NT2/D1 (cell line): ENCODE results near the gene GLP2R.

ENCODE experiments used
- DNase-seq: peaks from one replicate; pipeline ENCODE4 v3.0.0-alpha.2; 2011; ENCODE audit warnings: low read depth, low spot score
- H3K27me3 ChIP-seq: 2 replicates; pipeline ENCODE4 v1.6.0; 2011; ENCODE audit warnings: mild to moderate bottlenecking; ENCODE audit not compliant: insufficient read length, insufficient read depth
- H3K36me3 ChIP-seq: 2 replicates; pipeline ENCODE4 v1.6.1; 2011; ENCODE audit warnings: mild to moderate bottlenecking, low read length, mixed read lengths; ENCODE audit not compliant: insufficient read depth, insufficient read length
- H3K4me1 ChIP-seq: 2 replicates; pipeline ENCODE4 v1.5.1; 2011; ENCODE audit not compliant: insufficient read depth, insufficient read length
- H3K4me3 ChIP-seq: 2 replicates; pipeline ENCODE4 v1.5.1; 2011; ENCODE audit warnings: low read depth; ENCODE audit not compliant: insufficient read length
- H3K9ac ChIP-seq: 2 replicates; pipeline ENCODE4 v1.6.0; 2011; ENCODE audit warnings: low read depth; ENCODE audit not compliant: insufficient read length
- H3K9me3 ChIP-seq: 2 replicates; pipeline ENCODE4 v1.5.1; 2011; ENCODE audit warnings: mild to moderate bottlenecking, low read length; ENCODE audit not compliant: insufficient read depth
- SUZ12 ChIP-seq: IDR thresholded peaks from 2 replicates; pipeline ENCODE4 v1.6.1; 2011; ENCODE audit not compliant: insufficient read length, insufficient read depth; ENCODE audit errors: extremely low read depth
- YY1 ChIP-seq: IDR thresholded peaks from 2 replicates; pipeline ENCODE4 v1.6.1; 2011; ENCODE audit not compliant: insufficient read length, insufficient read depth
- ZNF274 ChIP-seq: IDR thresholded peaks from 2 replicates; pipeline ENCODE4 v1.6.1; 2011; ENCODE audit warnings: mild to moderate bottlenecking, low read depth, low read length

Gene GLP2R

DNA sequence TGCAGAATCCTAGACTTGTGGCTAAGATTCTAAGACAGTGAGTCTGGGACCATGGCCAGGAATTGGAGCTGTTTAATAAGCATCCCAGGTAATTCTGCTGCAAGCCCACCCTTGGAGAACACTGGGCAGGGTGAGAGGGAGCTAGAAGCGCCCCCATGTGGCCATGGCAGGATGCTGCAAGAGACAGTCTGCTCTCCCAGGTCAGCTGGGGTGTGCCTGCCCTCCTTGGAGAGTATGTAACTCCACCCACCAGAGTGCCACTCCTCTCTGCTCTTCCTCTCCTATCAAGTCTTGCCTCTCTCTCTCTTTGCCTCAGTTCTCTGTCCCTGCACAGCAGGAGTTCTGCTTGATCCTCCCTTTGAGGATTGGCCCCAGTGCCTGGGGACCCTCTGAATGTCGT lies 64.4 kb downstream of the GLP2R start:
- Histone ChIP-seq H3K36me3 (no peaks in the 10 kb centered on the region), H3K9ac (no peak overlapping the region), H3K9me3 (no peaks in the 10 kb centered on the region), H3K4me1 (no peaks in the 10 kb centered on the region), H3K27me3 (no peaks in the 10 kb centered on the region), H3K4me3 (no peak overlapping the region)
- TF ChIP-seq YY1 (no peak), SUZ12 (no peak), ZNF274 (no peak)
- peak; percentile 59 for DNase-seq

DNA sequence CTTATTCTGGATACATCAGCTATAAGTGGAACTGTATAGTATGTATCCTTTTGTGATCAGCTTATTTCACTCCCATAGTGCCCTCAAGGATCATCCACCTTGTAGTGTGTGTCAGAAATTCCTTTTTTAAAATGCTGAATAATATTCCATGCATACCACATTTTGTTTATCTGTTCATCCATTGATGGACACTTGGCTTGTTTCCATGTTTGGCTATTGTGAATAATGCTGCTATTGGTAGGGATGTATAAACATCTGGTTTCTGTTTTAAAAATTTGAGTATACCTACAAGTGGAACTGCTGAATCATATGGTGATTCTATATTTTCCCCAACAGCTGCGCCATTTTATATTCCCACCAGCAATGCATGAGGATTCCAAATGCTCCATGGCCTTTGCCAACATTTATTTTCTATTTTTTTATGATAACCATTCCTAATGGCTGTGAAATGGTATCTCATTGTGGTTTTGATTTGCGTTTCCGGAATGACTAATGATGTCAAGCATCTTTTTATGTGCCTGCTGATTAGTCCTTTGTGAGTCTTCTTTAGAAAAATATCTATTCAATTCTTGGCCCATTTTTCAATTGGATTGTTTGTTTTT lies 67.8 kb downstream of the GLP2R start:
- H3K9ac ChIP-seq = no peak overlapping the region
- no peak overlapping the region for H3K4me3 ChIP-seq
- DNase-seq = no peak
- H3K9me3 ChIP-seq = no peaks in the 10 kb centered on the region
- no peaks in the 10 kb centered on the region for H3K27me3 ChIP-seq
- no peaks in the 10 kb centered on the region for H3K36me3 ChIP-seq
- no peaks in the 10 kb centered on the region for H3K4me1 ChIP-seq
- no peak for TF ChIP-seq ZNF274
- no peak for TF ChIP-seq SUZ12
- no peak for TF ChIP-seq YY1

DNA sequence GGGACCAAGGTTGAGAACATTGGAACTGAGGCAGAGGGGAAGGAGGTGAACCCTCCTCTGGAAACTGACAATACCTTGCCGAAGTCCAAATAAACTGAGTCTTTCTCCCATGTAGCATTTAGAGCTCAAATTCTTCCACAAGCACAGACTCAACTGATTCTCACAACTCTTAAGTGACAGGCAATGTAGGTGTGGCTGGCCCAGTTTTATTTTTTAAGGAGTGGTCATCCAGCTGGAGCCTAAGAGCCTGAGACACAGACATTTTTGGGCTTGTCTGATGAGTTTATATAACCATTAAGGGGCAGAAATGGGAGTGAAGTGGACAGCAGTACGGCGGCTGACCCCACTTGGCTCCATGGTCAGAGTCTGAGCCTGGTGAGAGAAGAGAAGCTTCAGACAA lies 68.5 kb downstream of the GLP2R start:
- TF ChIP-seq ZNF274 = no peak
- TF ChIP-seq YY1 = no peak
- no peak for TF ChIP-seq SUZ12
- Histone ChIP-seq H3K27me3 (no peaks in the 10 kb centered on the region), H3K4me3 (no peak overlapping the region)

DNA sequence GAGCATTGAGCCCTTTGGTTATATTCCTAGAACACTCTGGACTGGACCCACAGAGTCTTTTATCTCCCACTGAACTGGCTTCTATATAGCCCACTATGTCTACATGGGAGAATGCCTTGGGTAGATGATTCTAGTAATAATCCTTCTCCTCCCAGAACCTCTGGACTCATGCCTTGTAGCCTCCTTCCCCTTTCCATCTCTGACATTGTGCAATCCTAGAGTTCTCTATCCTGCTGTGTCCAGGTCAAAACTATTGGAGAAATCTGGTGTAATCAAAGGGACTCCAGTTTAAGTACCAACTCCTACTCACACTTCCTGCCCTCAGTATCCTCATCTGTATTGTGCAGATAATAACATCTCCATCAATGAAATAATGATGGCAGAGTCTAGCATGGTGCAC lies 70.2 kb downstream of the GLP2R start:
- TF ChIP-seq SUZ12 (no peak), ZNF274 (no peak), YY1 (no peak)
- Histone ChIP-seq H3K4me3 (no peak overlapping the region), H3K9ac (no peak overlapping the region), H3K36me3 (no peaks in the 10 kb centered on the region), H3K27me3 (no peaks in the 10 kb centered on the region), H3K4me1 (no peaks in the 10 kb centered on the region), H3K9me3 (no peaks in the 10 kb centered on the region)
- DNase-seq = no peak

More for the DNA sequence above, 68.5 kb downstream of the GLP2R start:
- Histone ChIP-seq H3K9ac (no peak overlapping the region), H3K36me3 (no peaks in the 10 kb centered on the region), H3K4me1 (no peaks in the 10 kb centered on the region), H3K9me3 (no peaks in the 10 kb centered on the region)
- DNase-seq = no peak

DNA sequence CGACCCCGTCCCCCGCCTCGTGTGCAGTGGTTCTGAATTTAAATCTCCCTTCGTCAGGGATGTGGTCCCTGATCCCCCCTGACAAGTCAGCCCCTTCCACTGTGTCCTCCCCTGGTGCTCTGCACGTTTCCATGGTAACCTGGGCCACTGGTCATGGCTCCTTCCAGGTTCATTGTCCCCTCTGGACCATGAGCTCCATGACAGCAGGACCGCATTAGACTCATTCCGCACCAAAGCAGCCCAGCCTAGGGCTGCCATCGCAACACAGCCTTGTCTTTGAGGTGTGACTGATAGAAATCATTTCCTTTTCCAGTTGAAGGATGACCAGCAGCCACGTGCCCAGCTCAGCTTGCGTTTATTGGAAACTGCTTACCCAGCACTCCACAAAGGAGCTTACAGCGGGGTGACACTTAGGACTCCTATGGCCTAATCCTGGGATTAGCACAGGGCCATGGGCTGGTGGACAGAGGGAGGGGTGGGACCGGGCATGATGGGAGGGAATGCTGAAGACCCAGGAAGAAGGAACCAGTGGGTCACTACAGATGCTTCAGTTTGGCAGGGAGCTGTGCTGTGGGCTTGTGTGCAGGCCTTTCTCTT lies 71.7 kb downstream of the GLP2R start:
- no peak for DNase-seq
- no peaks in the 10 kb centered on the region for H3K4me1 ChIP-seq
- H3K27me3 ChIP-seq = no peaks in the 10 kb centered on the region
- no peaks in the 10 kb centered on the region for H3K36me3 ChIP-seq
- TF ChIP-seq ZNF274 (no peak), SUZ12 (no peak), YY1 (no peak)
- H3K9me3 ChIP-seq = no peaks in the 10 kb centered on the region
- no peak overlapping the region for H3K9ac ChIP-seq
- H3K4me3 ChIP-seq = no peak overlapping the region

DNA sequence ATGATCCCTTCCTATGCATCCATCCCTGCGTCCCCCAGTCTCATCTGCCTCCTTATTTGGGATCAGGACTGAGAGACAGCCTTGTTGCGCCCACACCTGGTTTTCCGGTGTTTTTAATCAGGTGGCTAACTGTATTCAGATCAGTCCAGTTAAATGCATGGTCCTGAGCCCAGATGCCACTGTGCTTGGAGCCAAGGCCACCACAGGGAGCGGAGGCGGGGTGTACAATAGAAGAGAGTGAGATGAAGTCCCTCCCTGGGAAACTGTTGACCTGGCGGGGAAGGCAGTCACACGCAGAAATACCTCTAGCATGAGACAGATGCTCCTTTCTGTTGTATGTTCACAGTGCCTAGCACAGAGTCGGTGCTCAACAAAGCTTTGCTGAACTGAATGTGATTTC lies 73.1 kb downstream of the GLP2R start:
- no peaks in the 10 kb centered on the region for H3K36me3 ChIP-seq
- H3K4me3 ChIP-seq = no peak overlapping the region
- no peak overlapping the region for H3K9ac ChIP-seq
- no peaks in the 10 kb centered on the region for H3K4me1 ChIP-seq
- no peaks in the 10 kb centered on the region for H3K9me3 ChIP-seq
- DNase-seq = no peak
- TF ChIP-seq YY1 (no peak), SUZ12 (no peak), ZNF274 (no peak)
- no peaks in the 10 kb centered on the region for H3K27me3 ChIP-seq

DNA sequence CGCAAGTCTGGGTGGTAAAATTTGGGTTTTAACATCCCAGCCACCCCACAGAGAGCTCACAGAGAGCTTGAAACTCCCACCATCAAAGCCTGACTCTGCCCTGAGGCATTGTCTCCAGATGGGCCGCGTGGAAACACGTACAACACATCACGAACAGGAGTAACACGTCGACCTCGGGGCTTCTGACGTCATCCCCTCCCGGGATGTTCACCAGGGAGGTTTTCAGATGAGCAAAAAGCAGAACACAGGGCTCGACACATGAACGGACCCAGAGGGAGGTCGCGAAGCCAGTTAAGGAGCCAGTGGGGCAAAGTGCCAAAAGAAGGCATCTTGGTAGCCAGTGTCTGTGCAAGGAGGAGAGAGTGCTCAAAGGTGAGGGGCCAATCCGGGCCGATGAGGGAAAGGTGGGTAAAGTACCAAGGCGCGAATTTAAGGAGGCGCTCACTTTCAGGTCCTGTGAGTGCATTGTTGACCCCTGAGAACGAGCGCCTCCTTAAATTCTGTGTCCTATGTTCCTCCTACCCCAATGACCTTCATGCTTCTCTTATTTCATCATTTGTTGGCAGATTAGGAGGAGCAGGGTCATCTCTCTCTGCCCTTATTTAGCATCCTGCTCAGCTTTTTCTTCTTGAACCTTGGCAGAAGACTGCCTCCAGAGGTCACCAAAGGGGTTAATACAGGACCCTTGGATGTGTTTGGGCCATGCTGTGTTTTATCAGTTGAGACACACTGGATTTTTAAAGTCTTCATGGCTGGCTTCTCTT lies 73.7 kb downstream of the GLP2R start:
- Histone ChIP-seq H3K9ac (no peak overlapping the region), H3K27me3 (no peaks in the 10 kb centered on the region), H3K4me1 (no peaks in the 10 kb centered on the region), H3K36me3 (no peaks in the 10 kb centered on the region), H3K4me3 (no peak overlapping the region), H3K9me3 (no peaks in the 10 kb centered on the region)
- TF ChIP-seq SUZ12 (no peak), ZNF274 (no peak), YY1 (no peak)
- no peak for DNase-seq
